Suppressor macrophage treated with lipopolysaccharide for 1 hour (primary cell): Measurements from ENCODE around the gene HSPA1B.
"Not testable (repeated sequence)": the region's sequence is repeated elsewhere in the genome, so short reads cannot be mapped to it uniquely, and the experiment has no call there.

Experiments
- DNase-seq, 3 donors: peaks; one replicate each; pipeline ENCODE4 v3.0.0-alpha.2; 2020 to 2022

Gene HSPA1B

GRCh38 chr6:31799781-31800180, 27.8 kb upstream of the HSPA1B start:
- DNase-seq: no peak

GRCh38 chr6:31801031-31801927, 26.3 kb upstream of the HSPA1B start:
- DNase-seq: not testable (repeated sequence)

- peak in 1 of 3 donors; percentile 18 for DNase-seq
These were observed 21.5 kb upstream of the HSPA1B start for GRCh38 chr6:31805939-31806469.

- DNase-seq: peak; percentile 99
These were observed 20.9 kb upstream of the HSPA1B start, which contains the start of gene LSM2 for GRCh38 chr6:31806470-31807272. Gene LSM2, minus strand, starts transcription at chr6:31806966. Its CDS starts 209 bp downstream, at chr6:31806757.

- not testable (repeated sequence) for DNase-seq
These were observed 18.9 kb upstream of the HSPA1B start for GRCh38 chr6:31808599-31808998.

GRCh38 chr6:31811645-31812044, 15.9 kb upstream of the HSPA1B start:
- no peak for DNase-seq

- DNase-seq: no peak
These were observed 14.1 kb upstream of the HSPA1B start for GRCh38 chr6:31813465-31813849.

- DNase-seq: peak; percentile 97 to 99 (median 98)
These were observed 12.9 kb upstream of the HSPA1B start for GRCh38 chr6:31814677-31815024.

GRCh38 chr6:31815025-31815838, 12.3 kb upstream of the HSPA1B start, which contains the start of the genes HSPA1A and HSPA1L:
Gene HSPA1A, plus strand, starts transcription at chr6:31815543. Its CDS starts 214 bp downstream, at chr6:31815757.
Gene HSPA1L, minus strand, starts transcription at chr6:31815283. Its CDS starts 3,311 bp downstream, at chr6:31811972.
- DNase-seq: peak; percentile 94 to 97 (median 96)

GRCh38 chr6:31817133-31817928, 10.2 kb upstream of the HSPA1B start:
- peak in 2 of 3 donors; percentile 68 to 73 for DNase-seq

- not testable (repeated sequence) for DNase-seq
These were observed 9.5 kb upstream of the HSPA1B start for GRCh38 chr6:31817929-31818511.

- DNase-seq: no peak
These were observed 7.7 kb upstream of the HSPA1B start for GRCh38 chr6:31819871-31820299.

- not testable (repeated sequence) for DNase-seq
These were observed 7.1 kb upstream of the HSPA1B start for GRCh38 chr6:31820399-31820798.

GRCh38 chr6:31821301-31822035, 6.1 kb upstream of the HSPA1B start:
- DNase-seq: peak; percentile 76 to 87 (median 78)

- DNase-seq: peak; percentile 92 to 97 (median 93)
These were observed 5.3 kb upstream of the HSPA1B start for GRCh38 chr6:31822036-31822821.

GRCh38 chr6:31823592-31824196, 3.8 kb upstream of the HSPA1B start:
- peak; percentile 22 to 44 (median 37) for DNase-seq

- no peak for DNase-seq
These were observed 2.0 kb upstream of the HSPA1B start for GRCh38 chr6:31825553-31825952.

- DNase-seq: peak in 1 of 3 donors; percentile 71
These were observed 699 bp upstream of the HSPA1B start for GRCh38 chr6:31826793-31827285.
